Fibroblast of lung (primary cell): ENCODE results near the gene UNKL. TPM values are rescaled to one million over a fixed set of nuclear protein-coding genes. Genes with fewer than 3 reads are reported as not detected.
"Not testable (repeated sequence)": the region's sequence is repeated elsewhere in the genome, so short reads cannot be mapped to it uniquely, and the experiment has no call there.

Source experiments
- DNase-seq, 2 donors: peaks; one replicate each; pipeline versions ENCODE4 v3.0.0 to v3.0.0-alpha.2; 2010; ENCODE audit warnings: low read depth in 2 of 2
- H2AFZ ChIP-seq: 2 replicates; pipeline ENCODE4 v1.5.1; 2012; ENCODE audit warnings: low read length, control low read depth, inconsistent platforms
- H3K27ac ChIP-seq: 2 replicates; pipeline ENCODE4 v1.5.1; 2011; ENCODE audit warnings: low read length, control low read depth; ENCODE audit not compliant: insufficient read depth
- H3K27me3 ChIP-seq: 2 replicates; pipeline ENCODE4 v1.5.1; 2011; ENCODE audit warnings: mild to moderate bottlenecking, low read length; ENCODE audit not compliant: control insufficient read depth, insufficient read depth
- H3K36me3 ChIP-seq: 2 replicates; pipeline ENCODE4 v1.5.1; 2011; ENCODE audit warnings: low read length; ENCODE audit not compliant: control insufficient read depth, insufficient read depth
- H3K4me1 ChIP-seq: 2 replicates; pipeline ENCODE4 v1.5.1; 2011; ENCODE audit warnings: low read length; ENCODE audit not compliant: control insufficient read depth, insufficient read depth; ENCODE audit errors: extremely low read depth
- H3K4me2 ChIP-seq: 2 replicates; pipeline ENCODE4 v1.5.1; 2011; ENCODE audit warnings: low read length, control low read depth; ENCODE audit not compliant: insufficient read depth; ENCODE audit errors: extremely low read depth
- H3K4me3 ChIP-seq, 4 experiments: fragments of 200-600 bp in 1 of 4; sonication (generic) in 1 of 4; replicated peaks in 1 of 4; 2 replicates each; pipeline ENCODE4 v1.5.1; 2011 to 2016; ENCODE audit warnings: low read length in 4 of 4, low read depth in 3 of 4, mild to moderate bottlenecking in 3 of 4, control low read depth in 2 of 4, inconsistent platforms in 1 of 4, mixed read lengths in 1 of 4; ENCODE audit not compliant: insufficient read depth in 1 of 4; ENCODE audit errors: control extremely low read depth in 1 of 4
- H3K79me2 ChIP-seq: 2 replicates; pipeline ENCODE4 v1.5.1; 2012; ENCODE audit warnings: mild to moderate bottlenecking, low read length, inconsistent platforms; ENCODE audit not compliant: control insufficient read depth, insufficient read depth
- H3K9ac ChIP-seq: 2 replicates; pipeline ENCODE4 v1.5.1; 2011; ENCODE audit warnings: mild to moderate bottlenecking, low read length, control low read depth; ENCODE audit not compliant: insufficient read depth
- H3K9me3 ChIP-seq: 2 replicates; pipeline ENCODE4 v1.5.1; 2012; ENCODE audit warnings: low read depth, low read length; ENCODE audit not compliant: control insufficient read depth, insufficient read depth
- H4K20me1 ChIP-seq: 2 replicates; pipeline ENCODE4 v1.5.1; 2011; ENCODE audit warnings: low read length; ENCODE audit not compliant: control insufficient read depth, insufficient read depth; ENCODE audit errors: extremely low read depth
- CTCF ChIP-seq, 2 donors: IDR thresholded peaks in 1 of 2; conservative IDR thresholded peaks in 1 of 2; 1 replicate in 1 of 2; 2 replicates in 1 of 2; pipeline ENCODE4 v1.5.1; 2011 to 2012; ENCODE audit warnings: low read length in 2 of 2, control low read depth in 1 of 2, inconsistent platforms in 1 of 2, low read depth in 1 of 2, mild to moderate bottlenecking in 1 of 2
- EZH2 ChIP-seq: IDR thresholded peaks from 2 replicates; pipeline ENCODE4 v1.5.1; 2012; ENCODE audit warnings: low read length, control low read depth, mild to moderate bottlenecking; ENCODE audit errors: missing control alignments
- polyA plus RNA-seq, 2 donors: library from polyadenylated mRNA; depleted of rRNA in 1 of 2; stranded (reverse) in 1 of 2; unstranded in 1 of 2; fragments of >200 nt; gene quantifications; 2 replicates each; pipeline ENCODE4 v1.2.1, GENCODE V29; 2011 to 2012; ENCODE audit warnings: missing spikeins in 1 of 2
- total RNA-seq: library from RNA; depleted of rRNA; stranded (reverse); fragments of >200 nt; gene quantifications from 2 replicates; pipeline ENCODE4 v1.2.1, GENCODE V29; 2014

The UNKL gene
- total and polyA plus RNA-seq, 2 donors (not counting 1 experiment from before 2014, with no cell fraction given) = 4.3 to 6.3 TPM

- no peak overlapping the region for H2AFZ ChIP-seq
- no peak for DNase-seq
These were observed 28.2 kb upstream of the UNKL start for GRCh38 chr16:1442697-1443096.

GRCh38 chr16:1441391-1441829, 26.9 kb upstream of the UNKL start:
- Histone ChIP-seq H2AFZ (no peak overlapping the region), H3K4me1 (no peaks in the 10 kb centered on the region), H3K36me3 (peaks cover 3% of the 10 kb centered on the region), H4K20me1 (no peaks in the 10 kb centered on the region), H3K9me3 (no peaks in the 10 kb centered on the region), H3K4me3 (no peak overlapping the region), H3K27me3 (no peaks in the 10 kb centered on the region), H3K9ac (no peak overlapping the region), H3K79me2 (no peaks in the 10 kb centered on the region), H3K4me2 (no peak overlapping the region), H3K27ac (no peak overlapping the region)
- no peak for DNase-seq
- no peak for TF ChIP-seq EZH2
- no peak for TF ChIP-seq CTCF (conservative IDR thresholded peaks at IDR 0.05 in 1 of 2, IDR thresholded peaks at IDR 0.05 in 1 of 2; ENCODE audit: low read depth in 1 of 2, low read length in 2 of 2)

More at GRCh38 chr16:1442697-1443096, 28.2 kb upstream of the UNKL start:
- Histone ChIP-seq H3K4me3 (no peak overlapping the region), H3K4me2 (no peak overlapping the region), H3K27me3 (no peaks in the 10 kb centered on the region), H3K27ac (no peak overlapping the region), H3K36me3 (peaks cover 7% of the 10 kb centered on the region), H3K4me1 (no peaks in the 10 kb centered on the region), H4K20me1 (no peaks in the 10 kb centered on the region), H3K9me3 (no peaks in the 10 kb centered on the region), H3K79me2 (no peaks in the 10 kb centered on the region), H3K9ac (no peak overlapping the region)
- no peak for TF ChIP-seq CTCF (conservative IDR thresholded peaks at IDR 0.05 in 1 of 2, IDR thresholded peaks at IDR 0.05 in 1 of 2; ENCODE audit: low read depth in 1 of 2, low read length in 2 of 2)

- not testable (repeated sequence) for DNase-seq, H3K9me3 ChIP-seq, H3K9ac ChIP-seq, H3K4me1 ChIP-seq, H3K4me3 ChIP-seq, H3K27ac ChIP-seq, H4K20me1 ChIP-seq, H3K4me2 ChIP-seq, H3K36me3 ChIP-seq, H2AFZ ChIP-seq, H3K79me2 ChIP-seq, H3K27me3 ChIP-seq
These were observed 25.2 kb upstream of the UNKL start for GRCh38 chr16:1439699-1440074.
